H9 (cell line): Measurements from ENCODE around the gene DUSP28. TPM values are rescaled to one million over a fixed set of nuclear protein-coding genes. Genes with fewer than 3 reads are reported as not detected.
A peak's percentile ranks its signal among the peaks of the same experiment; 100 is the strongest.

Experiments used
- DNase-seq: peaks from one replicate; pipeline ENCODE4 v3.0.0-alpha.2; 2017
- H2AFZ ChIP-seq: one replicate; pipeline ENCODE4 v1.6.1; 2013; ENCODE audit warnings: mild to moderate bottlenecking, low read length, control low read depth, moderate library complexity
- H2AK5ac ChIP-seq: 2 replicates; pipeline ENCODE4 v1.6.1; 2013; ENCODE audit warnings: low read length, control low read depth, mixed read lengths; ENCODE audit not compliant: insufficient read length
- H2BK120ac ChIP-seq: one replicate; pipeline ENCODE4 v1.6.1; 2013; ENCODE audit warnings: low read depth, mild to moderate bottlenecking, low read length, control low read depth, inconsistent platforms; ENCODE audit not compliant: poor library complexity, severe bottlenecking
- H2BK12ac ChIP-seq: 2 replicates; pipeline ENCODE4 v1.6.1; 2013; ENCODE audit warnings: low read length, control low read depth, mixed read lengths, low read depth; ENCODE audit not compliant: insufficient read length
- H2BK15ac ChIP-seq: 2 replicates; pipeline ENCODE4 v1.6.1; 2013; ENCODE audit warnings: low read depth, low read length, control low read depth
- H2BK20ac ChIP-seq: one replicate; pipeline ENCODE4 v1.6.1; 2013; ENCODE audit warnings: low read depth, mild to moderate bottlenecking, low read length, control low read depth, inconsistent platforms; ENCODE audit not compliant: poor library complexity, severe bottlenecking
- H2BK5ac ChIP-seq: 2 replicates; pipeline ENCODE4 v1.6.1; 2013; ENCODE audit warnings: low read length, control low read depth, mixed read lengths; ENCODE audit not compliant: insufficient read length
- H3K14ac ChIP-seq: 2 replicates; pipeline ENCODE4 v1.6.1; 2013; ENCODE audit warnings: low read length, control low read depth; ENCODE audit not compliant: insufficient read depth
- H3K18ac ChIP-seq: 2 replicates; pipeline ENCODE4 v1.6.1; 2013; ENCODE audit warnings: low read depth, mild to moderate bottlenecking, mixed read lengths, low read length, control low read depth; ENCODE audit not compliant: insufficient read length
- H3K23ac ChIP-seq: 2 replicates; pipeline ENCODE4 v1.6.1; 2013; ENCODE audit warnings: low read length, control low read depth, mixed read lengths, low read depth; ENCODE audit not compliant: insufficient read length
- H3K23me2 ChIP-seq: 2 replicates; pipeline ENCODE4 v1.6.1; 2013; ENCODE audit warnings: low read depth, mild to moderate bottlenecking, mixed read lengths, low read length, control low read depth; ENCODE audit not compliant: insufficient read length, poor library complexity, severe bottlenecking
- H3K27ac ChIP-seq: 2 replicates; pipeline ENCODE4 v1.5.1; 2013; ENCODE audit warnings: low read length, control low read depth, mixed read lengths, low read depth; ENCODE audit not compliant: insufficient read length
- H3K27me3 ChIP-seq: 2 replicates; pipeline ENCODE4 v1.6.1; 2013; ENCODE audit warnings: low read length, control low read depth, inconsistent platforms; ENCODE audit not compliant: insufficient read depth
- H3K4ac ChIP-seq: 2 replicates; pipeline ENCODE4 v1.6.1; 2013; ENCODE audit warnings: low read depth, mild to moderate bottlenecking, control low read depth, inconsistent platforms, low read length, moderate library complexity
- H3K4me1 ChIP-seq: 2 replicates; pipeline ENCODE4 v1.6.1; 2013; ENCODE audit warnings: low read length, control low read depth, inconsistent platforms; ENCODE audit not compliant: insufficient read depth
- H3K4me2 ChIP-seq: 2 replicates; pipeline ENCODE4 v1.6.1; 2013; ENCODE audit warnings: low read length, control low read depth, mixed read lengths; ENCODE audit not compliant: insufficient read length, insufficient read depth
- H3K56ac ChIP-seq: 2 replicates; pipeline ENCODE4 v1.6.1; 2013; ENCODE audit warnings: low read depth, mild to moderate bottlenecking, mixed read lengths, low read length, control low read depth; ENCODE audit not compliant: insufficient read length
- H3K79me1 ChIP-seq: 2 replicates; pipeline ENCODE4 v1.6.1; 2013; ENCODE audit warnings: low read depth, mild to moderate bottlenecking, moderate library complexity, low read length, control low read depth, inconsistent platforms; ENCODE audit not compliant: insufficient read depth, poor library complexity, severe bottlenecking
- H3K79me2 ChIP-seq: 2 replicates; pipeline ENCODE4 v1.6.1; 2013; ENCODE audit warnings: low read length, control low read depth, inconsistent platforms; ENCODE audit not compliant: insufficient read depth
- H3K9ac ChIP-seq: 2 replicates; pipeline ENCODE4 v1.6.1; 2013; ENCODE audit warnings: low read length, control low read depth, mixed read lengths; ENCODE audit not compliant: insufficient read length; ENCODE audit errors: extremely low read depth
- H3K9me3 ChIP-seq: one replicate; pipeline ENCODE4 v1.6.1; 2013; ENCODE audit warnings: low read depth, low read length, inconsistent platforms; ENCODE audit not compliant: control insufficient read depth
- H3T11ph ChIP-seq: one replicate; pipeline ENCODE4 v1.6.1; 2013; ENCODE audit warnings: mild to moderate bottlenecking, low read length, control low read depth, inconsistent platforms
- H4K20me1 ChIP-seq: one replicate; pipeline ENCODE4 v1.6.1; 2013; ENCODE audit not compliant: control insufficient read depth, insufficient read length, insufficient read depth
- H4K5ac ChIP-seq: 2 replicates; pipeline ENCODE4 v1.6.1; 2013; ENCODE audit warnings: low read depth, mild to moderate bottlenecking, mixed read lengths, low read length, control low read depth; ENCODE audit not compliant: insufficient read length
- H4K8ac ChIP-seq: replicated peaks from 2 replicates; pipeline ENCODE4 v1.6.1; 2013; ENCODE audit warnings: low read length, control low read depth, mixed read lengths, low read depth; ENCODE audit not compliant: insufficient read length
- H4K91ac ChIP-seq: 2 replicates; pipeline ENCODE4 v1.6.1; 2013; ENCODE audit warnings: low read depth, mild to moderate bottlenecking, moderate library complexity, mixed read lengths, low read length, control low read depth; ENCODE audit not compliant: insufficient read length
- H3K27ac Mint-ChIP-seq, 3 experiments: 2 replicates in 2 of 3; 3 replicates in 1 of 3; pipeline ENCODE4 v1.8.0; 2020 to 2021; ENCODE audit warnings: mixed read lengths in 3 of 3, mild to moderate bottlenecking in 1 of 3, moderate library complexity in 1 of 3
- H3K27me3 Mint-ChIP-seq: 2 replicates; pipeline ENCODE4 v1.8.0; 2021; ENCODE audit warnings: low read depth, mild to moderate bottlenecking, moderate library complexity, mixed read lengths
- H3K36me3 Mint-ChIP-seq, 3 experiments: 2 replicates in 2 of 3; 3 replicates in 1 of 3; pipeline ENCODE4 v1.8.0; 2020 to 2021; ENCODE audit warnings: low read depth in 3 of 3, mixed read lengths in 3 of 3; ENCODE audit not compliant: insufficient read depth in 1 of 3
- H3K4me1 Mint-ChIP-seq, 2 experiments: 2 replicates each; pipeline ENCODE4 v1.8.0; 2020; ENCODE audit warnings: mixed read lengths in 2 of 2
- H3K4me3 Mint-ChIP-seq, 2 experiments: 2 replicates in 1 of 2; 3 replicates in 1 of 2; pipeline ENCODE4 v1.8.0; 2020 to 2021; ENCODE audit warnings: mild to moderate bottlenecking in 2 of 2, mixed read lengths in 2 of 2, moderate library complexity in 1 of 2
- H3K9me3 Mint-ChIP-seq, 2 experiments: 2 replicates in 1 of 2; 3 replicates in 1 of 2; pipeline ENCODE4 v1.8.0; 2020; ENCODE audit warnings: mild to moderate bottlenecking in 2 of 2, mixed read lengths in 2 of 2, moderate library complexity in 1 of 2
- WGBS: extraction: QIAGEN DNeasy Blood & Tissue Kit; methylation state at CpG from one replicate; pipeline ENCODE4 v1.1.7; 2013; ENCODE audit warnings: missing lambda C conversion rate, low lambda C conversion rate, mixed read lengths; ENCODE audit not compliant: insufficient read length; ENCODE audit errors: extremely low coverage; 5-methylcytosine and 5-hydroxymethylcytosine counted together
- total RNA-seq: library from RNA; stranded (reverse); gene quantifications from 2 replicates; pipeline ENCODE4 v1.2.1, GENCODE V29; 2021
- TF ChIP-seq, protein P1 (sequence below): fragments of 200-600 bp; sonication (generic); conservative IDR thresholded peaks from 3 replicates; pipeline ENCODE4 v1.8.0; 2021; ENCODE audit warnings: antibody characterized with exemption, mild to moderate bottlenecking

The DUSP28 gene
- total RNA-seq, 1 experiment from 2014 or later = 1.6 TPM

- peaks cover 30 to 40% of the 10 kb centered on the region in 2 experiments for H3K4me1 Mint-ChIP-seq
- TF ChIP-seq, protein P1, sequence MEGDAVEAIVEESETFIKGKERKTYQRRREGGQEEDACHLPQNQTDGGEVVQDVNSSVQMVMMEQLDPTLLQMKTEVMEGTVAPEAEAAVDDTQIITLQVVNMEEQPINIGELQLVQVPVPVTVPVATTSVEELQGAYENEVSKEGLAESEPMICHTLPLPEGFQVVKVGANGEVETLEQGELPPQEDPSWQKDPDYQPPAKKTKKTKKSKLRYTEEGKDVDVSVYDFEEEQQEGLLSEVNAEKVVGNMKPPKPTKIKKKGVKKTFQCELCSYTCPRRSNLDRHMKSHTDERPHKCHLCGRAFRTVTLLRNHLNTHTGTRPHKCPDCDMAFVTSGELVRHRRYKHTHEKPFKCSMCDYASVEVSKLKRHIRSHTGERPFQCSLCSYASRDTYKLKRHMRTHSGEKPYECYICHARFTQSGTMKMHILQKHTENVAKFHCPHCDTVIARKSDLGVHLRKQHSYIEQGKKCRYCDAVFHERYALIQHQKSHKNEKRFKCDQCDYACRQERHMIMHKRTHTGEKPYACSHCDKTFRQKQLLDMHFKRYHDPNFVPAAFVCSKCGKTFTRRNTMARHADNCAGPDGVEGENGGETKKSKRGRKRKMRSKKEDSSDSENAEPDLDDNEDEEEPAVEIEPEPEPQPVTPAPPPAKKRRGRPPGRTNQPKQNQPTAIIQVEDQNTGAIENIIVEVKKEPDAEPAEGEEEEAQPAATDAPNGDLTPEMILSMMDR = no peak
Measured at GRCh38 chr2:240563951-240564560, 3.9 kb downstream of the DUSP28 start.

More at GRCh38 chr2:240563951-240564560, 3.9 kb downstream of the DUSP28 start:
- H3T11ph ChIP-seq = no peak overlapping the region
- H3K23ac ChIP-seq = no peak overlapping the region
- no peak overlapping the region for H3K27ac ChIP-seq
- H4K8ac ChIP-seq = no peak overlapping the region
- no peak overlapping the region for H2BK15ac ChIP-seq
- Mint-ChIP-seq H3K27me3 (peaks cover 27% of the 10 kb centered on the region), H3K9me3 (no peaks in the 10 kb centered on the region), H3K4me3 (no peak overlapping the region), H3K36me3 (peaks cover 0 to 13% (median 2%) of the 10 kb centered on the region in 3 experiments; a peak in 3 of 7 replicates), H3K27ac (no peak overlapping the region)
- H3K4ac ChIP-seq = no peak overlapping the region
- H3K9ac ChIP-seq = no peak overlapping the region
- H4K20me1 ChIP-seq = no peaks in the 10 kb centered on the region
- no peak overlapping the region for H2BK12ac ChIP-seq
- no peaks in the 10 kb centered on the region for H3K79me2 ChIP-seq
- H3K9me3 ChIP-seq = no peaks in the 10 kb centered on the region
- H2BK120ac ChIP-seq = no peak overlapping the region
- H2AK5ac ChIP-seq = no peak overlapping the region
- H4K5ac ChIP-seq = no peak overlapping the region
- H3K23me2 ChIP-seq = peaks cover 12% of the 10 kb centered on the region
- no peak overlapping the region for H3K4me2 ChIP-seq
- no peak overlapping the region for H3K14ac ChIP-seq
- no peaks in the 10 kb centered on the region; the same call in 1 of the 2 replicates for H3K4me1 ChIP-seq
- H3K56ac ChIP-seq = no peak overlapping the region
- H2BK5ac ChIP-seq = no peak overlapping the region
- no peak overlapping the region for H2BK20ac ChIP-seq
- no peak overlapping the region for H2AFZ ChIP-seq
- peaks cover 17% of the 10 kb centered on the region for H3K27me3 ChIP-seq
- peak; percentile 14 for DNase-seq
- H3K79me1 ChIP-seq = no peaks in the 10 kb centered on the region
- H3K18ac ChIP-seq = no peak overlapping the region
- no CpG with 5 or more reads among the region's 12 CpGs for WGBS
- no peak overlapping the region for H4K91ac ChIP-seq
